ENCODE measurements around the gene RNF128. TPM values are rescaled to one million over a fixed set of nuclear protein-coding genes. Genes with fewer than 3 reads are reported as not detected.

The RNF128 gene
- total RNA-seq, 3 donors from 2014 or later (not counting 1 experiment from before 2014, with no cell fraction given): not detected

DNA sequence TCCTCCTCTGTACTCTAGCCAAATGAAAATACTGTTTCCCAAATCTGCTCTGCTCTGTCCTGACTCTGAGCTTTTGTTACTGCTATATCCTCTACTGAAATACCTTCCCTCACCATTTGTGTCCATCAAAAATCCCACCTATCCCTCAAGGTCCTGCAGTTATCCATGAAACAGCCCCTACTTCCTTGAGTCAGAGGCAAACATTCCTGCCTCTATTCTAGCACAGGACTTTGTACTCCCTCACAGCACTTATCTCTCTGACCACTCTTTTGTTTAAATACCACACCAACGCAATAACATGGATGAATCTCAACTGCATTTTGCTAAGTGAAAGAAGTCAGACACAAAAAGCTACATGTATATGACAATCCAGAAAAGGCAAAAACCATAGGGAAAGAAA is 10.5 kb upstream of the RNF128 start:
- Histone ChIP-seq H3K4me3 (ENCODE audit: low read length) (no peak overlapping the region), H3K36me3 (ENCODE audit: control insufficient read depth, insufficient read depth, low read length) (no peaks in the 10 kb centered on the region), H3K27me3 (ENCODE audit: control insufficient read depth, insufficient read depth, low read length) (no peaks in the 10 kb centered on the region), H3K27ac (ENCODE audit: low read length) (no peak overlapping the region), H3K9me3 (ENCODE audit: control insufficient read depth, insufficient read depth, low read length) (no peaks in the 10 kb centered on the region), H3K4me1 (ENCODE audit: control insufficient read depth, insufficient read depth, low read length) (no peaks in the 10 kb centered on the region)
- TF ChIP-seq, protein P1, sequence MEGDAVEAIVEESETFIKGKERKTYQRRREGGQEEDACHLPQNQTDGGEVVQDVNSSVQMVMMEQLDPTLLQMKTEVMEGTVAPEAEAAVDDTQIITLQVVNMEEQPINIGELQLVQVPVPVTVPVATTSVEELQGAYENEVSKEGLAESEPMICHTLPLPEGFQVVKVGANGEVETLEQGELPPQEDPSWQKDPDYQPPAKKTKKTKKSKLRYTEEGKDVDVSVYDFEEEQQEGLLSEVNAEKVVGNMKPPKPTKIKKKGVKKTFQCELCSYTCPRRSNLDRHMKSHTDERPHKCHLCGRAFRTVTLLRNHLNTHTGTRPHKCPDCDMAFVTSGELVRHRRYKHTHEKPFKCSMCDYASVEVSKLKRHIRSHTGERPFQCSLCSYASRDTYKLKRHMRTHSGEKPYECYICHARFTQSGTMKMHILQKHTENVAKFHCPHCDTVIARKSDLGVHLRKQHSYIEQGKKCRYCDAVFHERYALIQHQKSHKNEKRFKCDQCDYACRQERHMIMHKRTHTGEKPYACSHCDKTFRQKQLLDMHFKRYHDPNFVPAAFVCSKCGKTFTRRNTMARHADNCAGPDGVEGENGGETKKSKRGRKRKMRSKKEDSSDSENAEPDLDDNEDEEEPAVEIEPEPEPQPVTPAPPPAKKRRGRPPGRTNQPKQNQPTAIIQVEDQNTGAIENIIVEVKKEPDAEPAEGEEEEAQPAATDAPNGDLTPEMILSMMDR (IDR thresholded peaks at IDR 0.05): no peak
- H3K9me3 Mint-ChIP-seq: no peaks in the 10 kb centered on the region
- intact Hi-C loops (cut with micrococcal nuclease): no loop called here
- H3K4me3 Mint-ChIP-seq: no peak overlapping the region
- no peak for DNase-seq
- no peaks in the 10 kb centered on the region for H3K27me3 Mint-ChIP-seq (ENCODE audit: low read depth in 2 of 2)
- no peaks in the 10 kb centered on the region for H3K36me3 Mint-ChIP-seq
- no peaks in the 10 kb centered on the region for H3K4me1 Mint-ChIP-seq
- WGBS (ENCODE audit: insufficient coverage): 100% methylated on average over 1 of the region's 1 CpG
- ATAC-seq: no peak
- H3K27ac Mint-ChIP-seq: no peak overlapping the region

DNA sequence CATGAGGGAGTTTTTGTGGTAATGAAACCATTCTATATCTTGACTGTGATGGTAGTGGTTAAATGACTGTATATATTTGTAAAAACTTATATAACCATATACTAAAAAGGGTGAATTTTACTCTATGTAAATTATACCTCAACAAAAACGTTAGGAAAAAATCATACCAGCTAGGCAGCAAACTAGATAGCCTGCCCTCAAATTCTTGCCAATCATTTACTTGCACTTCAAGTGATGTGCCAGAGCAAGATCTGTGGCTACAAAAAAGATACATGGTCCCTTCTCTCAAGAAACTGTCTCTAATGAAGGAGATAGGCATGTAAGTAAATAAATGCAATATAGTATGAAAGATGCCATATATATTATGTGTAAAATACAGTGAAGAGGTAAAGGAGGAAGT is 10.0 kb upstream of the RNF128 start:
- H3K36me3 Mint-ChIP-seq: no peaks in the 10 kb centered on the region
- Histone ChIP-seq H3K4me3 (ENCODE audit: low read length) (no peak overlapping the region), H3K4me1 (ENCODE audit: control insufficient read depth, insufficient read depth, low read length) (no peaks in the 10 kb centered on the region), H3K27ac (ENCODE audit: low read length) (no peak overlapping the region), H3K27me3 (ENCODE audit: control insufficient read depth, insufficient read depth, low read length) (no peaks in the 10 kb centered on the region), H3K9me3 (ENCODE audit: control insufficient read depth, insufficient read depth, low read length) (no peaks in the 10 kb centered on the region), H3K36me3 (ENCODE audit: control insufficient read depth, insufficient read depth, low read length) (no peaks in the 10 kb centered on the region)
- WGBS (ENCODE audit: insufficient coverage): no CpG with 5 or more reads among the region's 1 CpG
- ATAC-seq (no peak), DNase-seq (no peak)
- H3K9me3 Mint-ChIP-seq: no peaks in the 10 kb centered on the region
- H3K27me3 Mint-ChIP-seq (ENCODE audit: low read depth in 2 of 2): no peaks in the 10 kb centered on the region
- TF ChIP-seq, protein P1 (IDR thresholded peaks at IDR 0.05): no peak
- intact Hi-C loops (cut with micrococcal nuclease): no loop called here
- H3K4me1 Mint-ChIP-seq: no peaks in the 10 kb centered on the region
- H3K4me3 Mint-ChIP-seq: no peak overlapping the region
- H3K27ac Mint-ChIP-seq: no peak overlapping the region

GRCh38 chrX:106718709-106719108 is 7.8 kb upstream of the RNF128 start:
- intact Hi-C loops (cut with micrococcal nuclease): no loop called here
- no peak for DNase-seq
- H3K9me3 Mint-ChIP-seq: no peaks in the 10 kb centered on the region
- no peak overlapping the region for H3K4me3 Mint-ChIP-seq
- no peak overlapping the region for H3K27ac ChIP-seq (ENCODE audit: low read length)
- TF ChIP-seq, protein P1 (IDR thresholded peaks at IDR 0.05): no peak
- no peaks in the 10 kb centered on the region for H3K4me1 ChIP-seq (ENCODE audit: control insufficient read depth, insufficient read depth, low read length)
- no peaks in the 10 kb centered on the region for H3K27me3 ChIP-seq (ENCODE audit: control insufficient read depth, insufficient read depth, low read length)
- WGBS (ENCODE audit: insufficient coverage): 68% methylated on average over 3 of the region's 4 CpGs
- no peak overlapping the region for H3K27ac Mint-ChIP-seq
- no peaks in the 10 kb centered on the region for H3K9me3 ChIP-seq (ENCODE audit: control insufficient read depth, insufficient read depth, low read length)
- H3K27me3 Mint-ChIP-seq (ENCODE audit: low read depth in 2 of 2): peaks cover 3 to 5% of the 10 kb centered on the region in 2 donors
- no peak for ATAC-seq
- no peak overlapping the region for H3K4me3 ChIP-seq (ENCODE audit: low read length)
- no peaks in the 10 kb centered on the region for H3K36me3 ChIP-seq (ENCODE audit: control insufficient read depth, insufficient read depth, low read length)
- H3K36me3 Mint-ChIP-seq: no peaks in the 10 kb centered on the region
- no peaks in the 10 kb centered on the region for H3K4me1 Mint-ChIP-seq

- Mint-ChIP-seq H3K9me3 (no peaks in the 10 kb centered on the region), H3K4me3 (no peak overlapping the region), H3K27me3 (ENCODE audit: low read depth in 2 of 2) (peaks cover 31% of the 10 kb centered on the region in 2 donors), H3K36me3 (no peaks in the 10 kb centered on the region), H3K4me1 (no peaks in the 10 kb centered on the region), H3K27ac (no peak overlapping the region)
- Histone ChIP-seq H3K27me3 (ENCODE audit: control insufficient read depth, insufficient read depth, low read length) (no peaks in the 10 kb centered on the region), H3K9me3 (ENCODE audit: control insufficient read depth, insufficient read depth, low read length) (no peaks in the 10 kb centered on the region), H3K36me3 (ENCODE audit: control insufficient read depth, insufficient read depth, low read length) (no peaks in the 10 kb centered on the region), H3K27ac (ENCODE audit: low read length) (no peak overlapping the region), H3K4me3 (ENCODE audit: low read length) (no peak overlapping the region), H3K4me1 (ENCODE audit: control insufficient read depth, insufficient read depth, low read length) (no peaks in the 10 kb centered on the region)
- WGBS (ENCODE audit: insufficient coverage): 7% methylated on average over 5 of the region's 8 CpGs
- TF ChIP-seq, protein P1 (IDR thresholded peaks at IDR 0.05): no peak
- ATAC-seq: no peak
- intact Hi-C loops (cut with micrococcal nuclease): no loop called here
- DNase-seq: no peak
Measured at GRCh38 chrX:106725931-106726330, 570 bp upstream of the RNF128 start.
